Measurements from ENCODE around the gene SPSB4. TPM values are rescaled to one million over a fixed set of nuclear protein-coding genes. Genes with fewer than 3 reads are reported as not detected.

SPSB4 gene
- total RNA-seq, 1 donor from 2014 or later: 2.2 TPM

- Mint-ChIP-seq H3K27ac (ENCODE audit: unreplicated experiment) (no peak overlapping the region), H3K4me1 (ENCODE audit: low read depth, unreplicated experiment) (no peaks in the 10 kb centered on the region), H3K9me3 (ENCODE audit: unreplicated experiment) (peaks cover 6% of the 10 kb centered on the region), H3K4me3 (ENCODE audit: unreplicated experiment) (no peak overlapping the region), H3K27me3 (ENCODE audit: low read depth, unreplicated experiment) (peaks cover 11% of the 10 kb centered on the region), H3K36me3 (ENCODE audit: low read depth, unreplicated experiment) (peaks cover 4% of the 10 kb centered on the region)
- no peaks in the 10 kb centered on the region for H4K20me1 ChIP-seq (ENCODE audit: insufficient read depth, low read length)
- H3K4me1 ChIP-seq (ENCODE audit: insufficient read depth, low read length): no peaks in the 10 kb centered on the region
- no peaks in the 10 kb centered on the region for H3K79me2 ChIP-seq (ENCODE audit: insufficient read depth, low read length)
- H2AFZ ChIP-seq (ENCODE audit: low read depth, low read length): no peak overlapping the region
- TF ChIP-seq EZH2 (IDR thresholded peaks at IDR 0.05; ENCODE audit: insufficient read depth, low read length): no peak
- TF ChIP-seq CTCF (IDR thresholded peaks at IDR 0.05; ENCODE audit: insufficient read depth, low read depth, low read length): no peak
- H3K27ac ChIP-seq (ENCODE audit: low read depth, low read length): no peak overlapping the region
- no peak overlapping the region for H3K9ac ChIP-seq (ENCODE audit: low read length)
- no peak overlapping the region for H3K4me2 ChIP-seq (ENCODE audit: low read length)
- peaks cover 3% of the 10 kb centered on the region for H3K27me3 ChIP-seq (ENCODE audit: insufficient read depth, low read length)
- FAIRE-seq (no peak), DNase-seq (ENCODE audit: low read depth) (no peak)
- H3K9me3 ChIP-seq (ENCODE audit: insufficient read depth, low read depth, low read length): no peaks in the 10 kb centered on the region
- H3K4me3 ChIP-seq (ENCODE audit: insufficient read depth, low read depth, low read length): no peak overlapping the region
- H3K36me3 ChIP-seq (ENCODE audit: insufficient read depth, low read length): no peaks in the 10 kb centered on the region
Measured at GRCh38 chr3:141129541-141130011, 78.4 kb downstream of the SPSB4 start.

- no peak for TF ChIP-seq EZH2 (IDR thresholded peaks at IDR 0.05; ENCODE audit: insufficient read depth, low read length)
- no peak for TF ChIP-seq CTCF (IDR thresholded peaks at IDR 0.05; ENCODE audit: insufficient read depth, low read depth, low read length)
- H2AFZ ChIP-seq (ENCODE audit: low read depth, low read length): no peak overlapping the region
- no peak overlapping the region for H3K4me2 ChIP-seq (ENCODE audit: low read length)
- no peaks in the 10 kb centered on the region for H3K4me1 ChIP-seq (ENCODE audit: insufficient read depth, low read length)
- no peaks in the 10 kb centered on the region for H4K20me1 ChIP-seq (ENCODE audit: insufficient read depth, low read length)
- Mint-ChIP-seq H3K4me1 (ENCODE audit: low read depth, unreplicated experiment) (no peaks in the 10 kb centered on the region), H3K4me3 (ENCODE audit: unreplicated experiment) (no peak overlapping the region), H3K27ac (ENCODE audit: unreplicated experiment) (no peak overlapping the region), H3K36me3 (ENCODE audit: low read depth, unreplicated experiment) (no peaks in the 10 kb centered on the region), H3K9me3 (ENCODE audit: unreplicated experiment) (peaks cover 36% of the 10 kb centered on the region), H3K27me3 (ENCODE audit: low read depth, unreplicated experiment) (peaks cover 8% of the 10 kb centered on the region)
- H3K9me3 ChIP-seq (ENCODE audit: insufficient read depth, low read depth, low read length): peaks cover 8% of the 10 kb centered on the region
- FAIRE-seq (no peak), DNase-seq (ENCODE audit: low read depth) (no peak)
- H3K27me3 ChIP-seq (ENCODE audit: insufficient read depth, low read length): no peaks in the 10 kb centered on the region
- no peaks in the 10 kb centered on the region for H3K79me2 ChIP-seq (ENCODE audit: insufficient read depth, low read length)
- H3K36me3 ChIP-seq (ENCODE audit: insufficient read depth, low read length): no peaks in the 10 kb centered on the region
- no peak overlapping the region for H3K9ac ChIP-seq (ENCODE audit: low read length)
- no peak overlapping the region for H3K27ac ChIP-seq (ENCODE audit: low read depth, low read length)
- no peak overlapping the region for H3K4me3 ChIP-seq (ENCODE audit: insufficient read depth, low read depth, low read length)
Measured at GRCh38 chr3:141143517-141143916, 92.4 kb downstream of the SPSB4 start.

- Histone ChIP-seq H3K27me3 (ENCODE audit: insufficient read depth, low read length) (no peaks in the 10 kb centered on the region), H4K20me1 (ENCODE audit: insufficient read depth, low read length) (no peaks in the 10 kb centered on the region), H3K4me2 (ENCODE audit: low read length) (no peak overlapping the region), H3K4me3 (ENCODE audit: insufficient read depth, low read depth, low read length) (no peak overlapping the region), H3K9me3 (ENCODE audit: insufficient read depth, low read depth, low read length) (peaks cover 6% of the 10 kb centered on the region), H3K4me1 (ENCODE audit: insufficient read depth, low read length) (no peaks in the 10 kb centered on the region), H3K9ac (ENCODE audit: low read length) (no peak overlapping the region), H2AFZ (ENCODE audit: low read depth, low read length) (no peak overlapping the region), H3K27ac (ENCODE audit: low read depth, low read length) (no peak overlapping the region), H3K79me2 (ENCODE audit: insufficient read depth, low read length) (no peaks in the 10 kb centered on the region), H3K36me3 (ENCODE audit: insufficient read depth, low read length) (no peaks in the 10 kb centered on the region)
- no peak for DNase-seq (ENCODE audit: low read depth)
- no peak overlapping the region for H3K4me3 Mint-ChIP-seq (ENCODE audit: unreplicated experiment)
- H3K4me1 Mint-ChIP-seq (ENCODE audit: low read depth, unreplicated experiment): peaks cover 3% of the 10 kb centered on the region
- no peaks in the 10 kb centered on the region for H3K36me3 Mint-ChIP-seq (ENCODE audit: low read depth, unreplicated experiment)
- TF ChIP-seq EZH2 (IDR thresholded peaks at IDR 0.05; ENCODE audit: insufficient read depth, low read length): no peak
- no peak for TF ChIP-seq CTCF (IDR thresholded peaks at IDR 0.05; ENCODE audit: insufficient read depth, low read depth, low read length)
- peaks cover 22% of the 10 kb centered on the region for H3K9me3 Mint-ChIP-seq (ENCODE audit: unreplicated experiment)
- H3K27me3 Mint-ChIP-seq (ENCODE audit: low read depth, unreplicated experiment): peaks cover 13% of the 10 kb centered on the region
- no peak for FAIRE-seq
- H3K27ac Mint-ChIP-seq (ENCODE audit: unreplicated experiment): no peak overlapping the region
Measured at GRCh38 chr3:141146979-141147470, 95.9 kb downstream of the SPSB4 start.
